H1 (cell line): ENCODE data around the gene KRT27. TPM values are rescaled to one million over a fixed set of nuclear protein-coding genes. Genes with fewer than 3 reads are reported as not detected.

Experiments used
- CTCF ChIA-PET: fragments of 300-600 bp; sonication (Branson Sonifier 250); formaldehyde crosslinking; loops from one replicate; lab custom pipeline; 2021; ENCODE audit not compliant: partially characterized antibody; lab: Charles Lee
- POLR2A ChIA-PET: fragments of 300-600 bp; sonication (Branson Sonifier 250); formaldehyde crosslinking; loops from one replicate; lab custom pipeline; 2021; ENCODE audit warnings: inconsistent platforms; ENCODE audit not compliant: partially characterized antibody; lab: Charles Lee
- DNase-seq, 2 experiments: peaks; one replicate each; pipeline versions ENCODE4 v3.0.0 to v3.0.0-alpha.2; 2010 to 2022; ENCODE audit warnings: low spot score in 2 of 2, low read depth in 1 of 2, mixed read lengths in 1 of 2
- FAIRE-seq: peaks from 2 replicates; lab custom pipeline; 2011; peaks lifted over from hg19 to GRCh38; lab: Jason Lieb, UNC
- H2AFZ ChIP-seq: 2 replicates; pipeline ENCODE4 v1.8.1; 2012; ENCODE audit warnings: low read length, inconsistent platforms
- H2AK5ac ChIP-seq: 2 replicates; pipeline ENCODE4 v1.6.1; 2013; ENCODE audit warnings: low read depth, low read length
- H2BK120ac ChIP-seq: replicated peaks from 2 replicates; pipeline ENCODE3; 2013; ENCODE audit warnings: low read depth, low read length, inconsistent platforms
- H2BK12ac ChIP-seq: 2 replicates; pipeline ENCODE4 v1.6.1; 2013; ENCODE audit warnings: low read depth, low read length
- H2BK15ac ChIP-seq: 2 replicates; pipeline ENCODE4 v1.6.1; 2013; ENCODE audit warnings: low read length
- H2BK20ac ChIP-seq: 2 replicates; pipeline ENCODE4 v1.6.1; 2013; ENCODE audit warnings: low read length
- H2BK5ac ChIP-seq: 2 replicates; pipeline ENCODE4 v1.6.1; 2013; ENCODE audit warnings: low read depth, low read length
- H3K14ac ChIP-seq: 2 replicates; pipeline ENCODE4 v1.6.1; 2013; ENCODE audit warnings: inconsistent platforms; ENCODE audit not compliant: insufficient read length
- H3K18ac ChIP-seq: 2 replicates; pipeline ENCODE4 v1.6.1; 2013; ENCODE audit warnings: low read length; ENCODE audit errors: extremely low read depth
- H3K23ac ChIP-seq: 2 replicates; pipeline ENCODE4 v1.6.1; 2013; ENCODE audit warnings: inconsistent platforms; ENCODE audit not compliant: insufficient read length
- H3K23me2 ChIP-seq: 2 replicates; pipeline ENCODE4 v1.6.1; 2013; ENCODE audit warnings: low read depth, low read length
- H3K27ac ChIP-seq: 2 replicates; pipeline ENCODE4 v1.6.1; 2011; ENCODE audit warnings: low read depth, low read length, inconsistent platforms
- H3K27me3 ChIP-seq, 4 experiments: replicated peaks in 1 of 4; 1 replicate in 1 of 4; 2 replicates in 3 of 4; pipeline versions ENCODE4 v1.6.1 to v1.8.1; 2011 to 2013; ENCODE audit warnings: low read length in 3 of 4, mild to moderate bottlenecking in 3 of 4, inconsistent platforms in 2 of 4, mixed read lengths in 2 of 4, moderate library complexity in 1 of 4; ENCODE audit not compliant: control insufficient read depth in 3 of 4, insufficient read depth in 3 of 4; ENCODE audit errors: extremely low read depth in 1 of 4
- H3K36me3 ChIP-seq, 4 experiments: 2 replicates each; pipeline versions ENCODE4 v1.6.1 to v1.8.1; 2011 to 2013; ENCODE audit warnings: mild to moderate bottlenecking in 4 of 4, low read length in 3 of 4, moderate library complexity in 2 of 4, control low read depth in 1 of 4, inconsistent platforms in 1 of 4; ENCODE audit not compliant: insufficient read depth in 4 of 4, control insufficient read depth in 2 of 4
- H3K4ac ChIP-seq: replicated peaks from 2 replicates; pipeline ENCODE3; 2013; ENCODE audit warnings: low read length, low read depth, mixed read lengths, inconsistent platforms; ENCODE audit not compliant: insufficient read length
- H3K4me1 ChIP-seq, 4 experiments: replicated peaks in 1 of 4; 1 replicate in 1 of 4; 2 replicates in 3 of 4; pipeline versions ENCODE4 v1.6.1 to v1.8.1; 2011 to 2013; ENCODE audit warnings: low read length in 3 of 4, inconsistent platforms in 2 of 4, mixed read lengths in 1 of 4; ENCODE audit not compliant: insufficient read depth in 4 of 4, control insufficient read depth in 3 of 4
- H3K4me2 ChIP-seq, 2 experiments: 2 replicates each; pipeline versions ENCODE4 v1.6.1 to v1.8.1; 2011 to 2013; ENCODE audit warnings: low read depth in 2 of 2, low read length in 2 of 2, control low read depth in 1 of 2, inconsistent platforms in 1 of 2, mild to moderate bottlenecking in 1 of 2; ENCODE audit not compliant: insufficient read depth in 1 of 2
- H3K4me3 ChIP-seq, 4 experiments: fragments of 200-600, 300-600 bp in 1 of 4; sonication (generic), shearing (Covaris generic), sonication (Bioruptor Twin) in 1 of 4; 2 replicates each; pipeline versions ENCODE4 v1.5.1 to v1.8.1; 2011 to 2016; ENCODE audit warnings: low read length in 4 of 4, low read depth in 3 of 4, control low read depth in 2 of 4, inconsistent platforms in 2 of 4, mild to moderate bottlenecking in 2 of 4, mixed read lengths in 1 of 4, moderate library complexity in 1 of 4; ENCODE audit not compliant: insufficient read depth in 2 of 4; ENCODE audit errors: extremely low read depth in 1 of 4
- H3K56ac ChIP-seq: replicated peaks from 2 replicates; pipeline ENCODE3; 2013; ENCODE audit warnings: low read depth, mild to moderate bottlenecking, mixed read lengths, low read length, inconsistent platforms; ENCODE audit not compliant: insufficient read length
- H3K79me1 ChIP-seq: 2 replicates; pipeline ENCODE4 v1.6.1; 2013; ENCODE audit warnings: low read depth, low read length, control low read depth
- H3K79me2 ChIP-seq, 2 experiments: 2 replicates each; pipeline versions ENCODE4 v1.6.1 to v1.8.1; 2012 to 2013; ENCODE audit warnings: low read length in 2 of 2, mild to moderate bottlenecking in 2 of 2, inconsistent platforms in 1 of 2; ENCODE audit not compliant: insufficient read depth in 2 of 2, control insufficient read depth in 1 of 2
- H3K9ac ChIP-seq, 4 experiments: replicated peaks in 1 of 4; 1 replicate in 1 of 4; 2 replicates in 3 of 4; pipeline versions ENCODE4 v1.6.1 to v1.8.1; 2011 to 2013; ENCODE audit warnings: low read depth in 3 of 4, low read length in 3 of 4, control low read depth in 2 of 4, mild to moderate bottlenecking in 2 of 4, moderate library complexity in 2 of 4, inconsistent platforms in 1 of 4; ENCODE audit errors: extremely low read depth in 1 of 4
- H3K9me3 ChIP-seq, 2 experiments: 2 replicates each; pipeline versions ENCODE4 v1.6.1 to v1.8.1; 2012 to 2013; ENCODE audit warnings: mild to moderate bottlenecking in 2 of 2, moderate library complexity in 2 of 2, control low read depth in 1 of 2, inconsistent platforms in 1 of 2, low read depth in 1 of 2, low read length in 1 of 2, mixed read lengths in 1 of 2; ENCODE audit not compliant: insufficient read depth in 2 of 2
- H4K20me1 ChIP-seq, 2 experiments: replicated peaks in 1 of 2; 2 replicates each; pipeline versions ENCODE3 to v1.8.1; 2011 to 2013; ENCODE audit warnings: inconsistent platforms in 2 of 2, low read length in 2 of 2, mild to moderate bottlenecking in 1 of 2; ENCODE audit not compliant: insufficient read depth in 2 of 2, control insufficient read depth in 1 of 2
- H4K5ac ChIP-seq: 2 replicates; pipeline ENCODE4 v1.6.1; 2013; ENCODE audit warnings: low read length, low read depth, mixed read lengths, inconsistent platforms; ENCODE audit not compliant: insufficient read length
- H4K8ac ChIP-seq: 2 replicates; pipeline ENCODE4 v1.8.0; 2013; ENCODE audit warnings: mild to moderate bottlenecking, moderate library complexity, low read length, inconsistent platforms; ENCODE audit not compliant: insufficient read depth; ENCODE audit errors: extremely low read depth
- H4K91ac ChIP-seq: replicated peaks from 2 replicates; pipeline ENCODE3; 2013; ENCODE audit warnings: low read length, mixed read lengths, inconsistent platforms; ENCODE audit not compliant: insufficient read length
- ASH2L ChIP-seq: fragments of 200-600, 300-600 bp; sonication (generic); IDR thresholded peaks from one replicate; pipeline ENCODE4 v1.7.1; 2017; ENCODE audit warnings: low read length
- HDAC6 ChIP-seq: IDR thresholded peaks from one replicate; pipeline ENCODE4 v1.7.1; 2012; ENCODE audit warnings: low read depth, mild to moderate bottlenecking, inconsistent platforms, low read length, moderate library complexity
- WGBS, 2 experiments: shearing (Covaris generic) in 1 of 2; methylation state at CpG; one replicate each; pipeline versions ENCODE4 v1.1.6 to v1.1.7; 2013 to 2015; ENCODE audit warnings: low lambda C conversion rate in 2 of 2, mixed read lengths in 2 of 2, inconsistent platforms in 1 of 2, low coverage in 1 of 2, missing lambda C conversion rate in 1 of 2; ENCODE audit not compliant: insufficient replicate concordance in 2 of 2, insufficient coverage in 1 of 2, insufficient read length in 1 of 2; ENCODE audit errors: extremely low coverage in 1 of 2, missing lambda C conversion rate in 1 of 2; 5-methylcytosine and 5-hydroxymethylcytosine counted together
- polyA plus RNA-seq, 7 experiments: library from polyadenylated mRNA; depleted of rRNA in 3 of 7; stranded (reverse) in 5 of 7; unstranded in 2 of 7; fragments of >200 nt in 5 of 7; fragments of 200-250 nt in 2 of 7; gene quantifications; 1 replicate in 5 of 7; 2 replicates in 1 of 7; 4 replicates in 1 of 7; pipeline versions ENCODE4 v1.2.1 to v1.2.3, GENCODE V29; 2011 to 2013; ENCODE audit warnings: missing spikeins in 2 of 7, mixed read lengths in 2 of 7
- total RNA-seq: library from RNA; stranded (reverse); fragmentation: NEBNext Ultra II Directional; extraction: Animal tissue kit (Norgen Biotek cat#: 25700); gene quantifications from 2 replicates; pipeline ENCODE4 v1.2.1, GENCODE V29; 2021

KRT27 gene
- total and polyA plus RNA-seq, 2 of the 8 experiments (the other 6 are each of a cell fraction or from before 2014, with no cell fraction given) = not detected

- H3K4ac ChIP-seq = no peak overlapping the region
- no peak overlapping the region for H3K27ac ChIP-seq
- no peak overlapping the region for H2BK20ac ChIP-seq
- no peak overlapping the region for H2BK120ac ChIP-seq
- no peak overlapping the region for H4K91ac ChIP-seq
- no peak for TF ChIP-seq ASH2L
- no peak for TF ChIP-seq HDAC6
- no peaks in the 10 kb centered on the region for H3K23me2 ChIP-seq
- FAIRE-seq = no peak
- no peak overlapping the region for H3K14ac ChIP-seq
- 38% methylated on average over 7 of the region's 7 CpGs; no CpG with 5 or more reads in 1 of the 2 experiments for WGBS, 2 experiments
- peaks cover 0 to 5% (median 4%) of the 10 kb centered on the region in 4 experiments; a peak in 2 of 8 replicates for H3K36me3 ChIP-seq
- H2BK12ac ChIP-seq = no peak overlapping the region
- no peak overlapping the region for H2BK5ac ChIP-seq
- no peaks in the 10 kb centered on the region for H3K79me2 ChIP-seq
- H4K20me1 ChIP-seq = no peaks in the 10 kb centered on the region
- H2BK15ac ChIP-seq = no peak overlapping the region
- peak overlapping the region; percentile 54 to 86 (median 66) for H3K4me3 ChIP-seq
- H3K9ac ChIP-seq = peak overlapping the region in 1 of 4 experiments; percentile 59; a peak in 1 of 7 replicates
- no peaks in the 10 kb centered on the region; a peak in 2 of 7 replicates for H3K27me3 ChIP-seq
- H3K4me2 ChIP-seq = peak overlapping the region; percentile 55 to 66
- ChIA-PET CTCF (interaction anchor here (1.2 kb wide), 1 partner anchor 46 kb away, joined by 3 read pairs; no protein-coding TSS in a partner anchor), POLR2A (interaction anchor here (1.1 to 1.2 kb wide), 3 partner anchors 15 to 871 kb away, joined by 3 to 5 read pairs (median 4); no protein-coding TSS in a partner anchor)
- DNase-seq = no peak
- no peak overlapping the region for H4K5ac ChIP-seq
- H3K23ac ChIP-seq = no peak overlapping the region
- H3K79me1 ChIP-seq = no peaks in the 10 kb centered on the region
- H3K9me3 ChIP-seq = no peaks in the 10 kb centered on the region
- peak overlapping the region; percentile 55 for H3K56ac ChIP-seq
- no peaks in the 10 kb centered on the region; a peak in 1 of 7 replicates for H3K4me1 ChIP-seq
- no peak overlapping the region for H3K18ac ChIP-seq
- H4K8ac ChIP-seq = no peak overlapping the region
- no peak overlapping the region for H2AK5ac ChIP-seq
- H2AFZ ChIP-seq = 0 out of 2 replicates have a peak overlapping the region, but pooled peaks have one; percentile 28
These were observed 36.0 kb upstream of the KRT27 start for GRCh38 chr17:40818343-40818732.
